OCI-LY7 (cell line): ENCODE results near the gene C10orf90. TPM values are rescaled to one million over a fixed set of nuclear protein-coding genes. Genes with fewer than 3 reads are reported as not detected.

ENCODE experiments used
- BruUV-seq: library from RNA; stranded (reverse); fragments of 400-500 nt; replicated peaks from 2 replicates; lab custom pipeline; 2021; lab: Mats Ljungman, UMichigan
- CTCF ChIA-PET: fragments of 300-600 bp; sonication (Branson Sonifier 250); formaldehyde crosslinking; loops from one replicate; lab custom pipeline; 2022; ENCODE audit warnings: antibody characterized with exemption; ENCODE audit not compliant: unreplicated experiment; lab: Charles Lee
- POLR2A ChIA-PET: fragments of 300-600 bp; sonication (Branson Sonifier 250); formaldehyde crosslinking; loops from one replicate; lab custom pipeline; 2022; ENCODE audit warnings: antibody characterized with exemption; lab: Charles Lee
- DNase-seq: peaks from one replicate; pipeline ENCODE4 v3.0.0-alpha.2; 2015; ENCODE audit warnings: low spot score
- H2AFZ ChIP-seq: fragments of 200-600 bp; sonication (generic), shearing (Covaris generic); 2 replicates; pipeline ENCODE4 v1.6.1; 2014; ENCODE audit warnings: mild to moderate bottlenecking, antibody characterized with exemption, low read length, moderate library complexity
- H3K27ac ChIP-seq: fragments of 200-600 bp; sonication (generic); 2 replicates; pipeline ENCODE4 v1.5.1; 2014; ENCODE audit warnings: mixed run types, low read depth, mild to moderate bottlenecking, moderate library complexity, low read length, inconsistent platforms; ENCODE audit not compliant: poor library complexity, severe bottlenecking
- H3K36me3 ChIP-seq: fragments of 200-600 bp; sonication (generic); 2 replicates; pipeline ENCODE4 v1.6.1; 2014; ENCODE audit warnings: mild to moderate bottlenecking, antibody characterized with exemption, low read length, moderate library complexity, mixed read lengths; ENCODE audit not compliant: insufficient read depth
- H3K4me1 ChIP-seq: fragments of 200-600 bp; sonication (generic); 2 replicates; pipeline ENCODE4 v1.5.1; 2014; ENCODE audit warnings: mild to moderate bottlenecking, low read length; ENCODE audit not compliant: insufficient read depth, poor library complexity, severe bottlenecking
- H3K4me2 ChIP-seq: fragments of 200-600 bp; sonication (generic); 2 replicates; pipeline ENCODE4 v1.6.1; 2014; ENCODE audit warnings: mild to moderate bottlenecking, low read length
- H3K4me3 ChIP-seq: fragments of 200-600 bp; sonication (generic); 2 replicates; pipeline ENCODE4 v1.5.1; 2014; ENCODE audit warnings: mild to moderate bottlenecking, low read depth, low read length; ENCODE audit not compliant: poor library complexity, severe bottlenecking
- H3K79me2 ChIP-seq: fragments of 200-600 bp; sonication (generic); 2 replicates; pipeline ENCODE4 v1.6.1; 2016; ENCODE audit warnings: low read depth, mild to moderate bottlenecking, low read length, moderate library complexity, mixed read lengths; ENCODE audit not compliant: insufficient read depth
- H3K9me2 ChIP-seq: fragments of 200-600 bp; sonication (generic); 2 replicates; pipeline ENCODE4 v1.6.1; 2016; ENCODE audit warnings: mild to moderate bottlenecking, low read length, mixed read lengths; ENCODE audit not compliant: insufficient read depth
- H3K9me3 ChIP-seq: fragments of 200-600 bp; sonication (generic); 2 replicates; pipeline ENCODE4 v1.6.1; 2014; ENCODE audit warnings: mild to moderate bottlenecking, mixed run types, low read length, mixed read lengths
- H4K20me1 ChIP-seq: fragments of 200-600 bp; sonication (generic); 2 replicates; pipeline ENCODE4 v1.6.1; 2014; ENCODE audit warnings: mild to moderate bottlenecking, antibody characterized with exemption, low read length, moderate library complexity, mixed read lengths; ENCODE audit not compliant: insufficient read depth
- EZH2phosphoT487 ChIP-seq: fragments of 200-600 bp; sonication (generic); IDR thresholded peaks from 2 replicates; pipeline ENCODE4 v1.6.1; 2018; ENCODE audit warnings: low read depth, borderline replicate concordance, mild to moderate bottlenecking, mixed run types, antibody characterized with exemption, low read length, moderate library complexity, mixed read lengths
- intact Hi-C: fragments of 100-400 bp; cut with micrococcal nuclease; formaldehyde crosslinking; loops from one replicate; pipeline ENCODE4 v1.10.0; 2022; ENCODE audit not compliant: unreplicated experiment
- total RNA-seq, 2 experiments: library from RNA; depleted of rRNA in 1 of 2; stranded (reverse); fragments of >200 nt in 1 of 2; shearing (Covaris generic) in 1 of 2; gene quantifications; 2 replicates each; pipeline ENCODE4 v1.2.3, GENCODE V29; 2014 to 2022
- TF ChIP-seq, protein P1 (sequence below): fragments of 200-600 bp; sonication (generic); conservative IDR thresholded peaks from 2 replicates; pipeline ENCODE4 v1.5.1; 2014; ENCODE audit warnings: mild to moderate bottlenecking, antibody characterized with exemption, low read length, moderate library complexity, mixed read lengths

Gene C10orf90
- total RNA-seq, 2 experiments from 2014 or later = not detected

DNA sequence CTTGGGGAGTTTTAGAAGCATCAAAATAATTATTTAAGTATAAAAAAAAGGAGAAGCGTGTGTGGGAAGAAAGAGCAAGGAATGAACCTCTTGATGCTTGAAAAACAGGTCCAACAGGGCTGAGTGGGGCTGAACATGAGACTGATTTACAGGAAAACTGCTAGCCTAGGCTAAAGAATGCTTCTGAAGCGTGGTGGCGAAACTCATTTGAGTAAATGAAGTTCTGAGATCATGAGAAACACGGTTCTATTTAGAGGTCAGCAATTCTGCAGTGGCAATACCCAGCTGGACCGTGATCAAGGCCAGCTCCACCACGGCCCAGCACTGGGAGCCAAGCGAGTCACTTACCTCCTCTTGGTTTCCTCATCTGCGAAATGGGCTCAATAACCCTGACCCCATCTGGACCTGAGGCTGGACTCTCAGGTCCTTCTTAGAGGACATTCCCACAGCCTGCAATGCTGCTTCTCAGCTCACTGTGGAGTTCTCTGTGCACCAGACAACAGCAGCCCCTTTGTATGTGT is 142.1 kb downstream of the C10orf90 start:
- CTCF ChIA-PET = no interaction called here
- no peak for DNase-seq
- Histone ChIP-seq H3K9me2 (no peaks in the 10 kb centered on the region), H3K27ac (no peak overlapping the region), H3K4me1 (no peaks in the 10 kb centered on the region), H2AFZ (no peak overlapping the region), H3K79me2 (no peaks in the 10 kb centered on the region), H3K36me3 (no peaks in the 10 kb centered on the region), H3K4me3 (no peak overlapping the region), H3K9me3 (no peaks in the 10 kb centered on the region), H3K4me2 (no peak overlapping the region), H4K20me1 (no peaks in the 10 kb centered on the region)
- POLR2A ChIA-PET = no interaction called here
- intact Hi-C loops = no loop called here
- TF ChIP-seq EZH2phosphoT487 = no peak
- TF ChIP-seq, protein P1, sequence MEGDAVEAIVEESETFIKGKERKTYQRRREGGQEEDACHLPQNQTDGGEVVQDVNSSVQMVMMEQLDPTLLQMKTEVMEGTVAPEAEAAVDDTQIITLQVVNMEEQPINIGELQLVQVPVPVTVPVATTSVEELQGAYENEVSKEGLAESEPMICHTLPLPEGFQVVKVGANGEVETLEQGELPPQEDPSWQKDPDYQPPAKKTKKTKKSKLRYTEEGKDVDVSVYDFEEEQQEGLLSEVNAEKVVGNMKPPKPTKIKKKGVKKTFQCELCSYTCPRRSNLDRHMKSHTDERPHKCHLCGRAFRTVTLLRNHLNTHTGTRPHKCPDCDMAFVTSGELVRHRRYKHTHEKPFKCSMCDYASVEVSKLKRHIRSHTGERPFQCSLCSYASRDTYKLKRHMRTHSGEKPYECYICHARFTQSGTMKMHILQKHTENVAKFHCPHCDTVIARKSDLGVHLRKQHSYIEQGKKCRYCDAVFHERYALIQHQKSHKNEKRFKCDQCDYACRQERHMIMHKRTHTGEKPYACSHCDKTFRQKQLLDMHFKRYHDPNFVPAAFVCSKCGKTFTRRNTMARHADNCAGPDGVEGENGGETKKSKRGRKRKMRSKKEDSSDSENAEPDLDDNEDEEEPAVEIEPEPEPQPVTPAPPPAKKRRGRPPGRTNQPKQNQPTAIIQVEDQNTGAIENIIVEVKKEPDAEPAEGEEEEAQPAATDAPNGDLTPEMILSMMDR = no peak
- BruUV-seq = no TSS peak

DNA sequence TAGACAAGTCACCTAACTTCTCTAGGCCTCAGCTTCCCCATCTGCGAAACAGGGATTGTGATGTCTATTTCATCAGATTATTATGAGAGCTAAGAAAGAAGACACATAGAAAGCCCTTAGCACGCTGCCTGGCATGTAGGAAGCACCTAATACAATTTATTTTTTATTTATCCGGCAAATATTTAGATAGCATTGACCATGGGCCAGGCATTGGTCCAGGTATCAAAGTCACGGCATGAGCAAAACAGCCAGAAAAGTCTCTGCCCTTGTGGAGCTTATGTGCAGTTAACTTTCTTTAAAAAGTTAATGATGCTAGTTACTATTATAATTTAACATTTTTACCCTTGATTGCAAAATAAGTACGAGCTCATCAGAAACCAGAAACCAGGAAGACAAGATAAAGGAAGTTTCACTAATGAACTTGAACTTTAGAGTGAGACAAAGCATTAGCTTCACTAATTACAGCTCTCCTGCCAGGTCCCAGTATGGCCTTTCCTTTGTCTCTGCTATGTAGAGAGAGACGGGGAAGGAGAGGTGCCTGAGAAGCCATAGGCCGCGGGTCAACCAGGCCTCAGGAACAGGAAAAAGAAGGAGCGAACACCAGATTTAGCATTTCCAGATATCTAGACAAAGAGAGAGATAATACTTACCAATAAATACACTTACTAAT is 142.7 kb downstream of the C10orf90 start:
- intact Hi-C loops = no loop called here
- Histone ChIP-seq H3K9me3 (no peaks in the 10 kb centered on the region), H3K4me1 (no peaks in the 10 kb centered on the region), H2AFZ (no peak overlapping the region), H3K79me2 (no peaks in the 10 kb centered on the region), H3K27ac (no peak overlapping the region), H3K36me3 (no peaks in the 10 kb centered on the region), H3K4me3 (no peak overlapping the region), H3K4me2 (no peak overlapping the region), H3K9me2 (no peaks in the 10 kb centered on the region), H4K20me1 (no peaks in the 10 kb centered on the region)
- BruUV-seq = no TSS peak
- TF ChIP-seq, protein P1 = no peak
- TF ChIP-seq EZH2phosphoT487 = no peak
- POLR2A ChIA-PET = no interaction called here
- no peak for DNase-seq
- CTCF ChIA-PET = no interaction called here

DNA sequence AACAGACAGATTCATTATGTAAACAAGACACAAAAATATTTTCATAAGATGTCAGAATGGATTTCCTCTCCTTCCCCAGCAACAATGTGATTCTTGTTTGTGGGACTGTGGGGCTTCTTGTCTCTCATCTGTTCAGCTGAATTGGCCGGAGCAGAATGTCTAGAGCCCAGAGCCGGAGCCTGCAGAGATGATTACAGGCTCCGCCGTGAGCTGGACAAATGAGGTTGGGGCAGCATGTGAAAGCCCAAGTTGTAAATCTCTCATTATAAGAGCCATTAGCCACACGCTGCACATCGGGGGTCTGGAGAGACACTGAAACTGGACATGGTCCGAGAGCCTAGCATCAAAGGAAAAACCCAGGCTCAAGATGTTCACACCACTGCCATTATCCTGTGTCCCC is 145.2 kb downstream of the C10orf90 start:
- Histone ChIP-seq H3K4me2 (no peak overlapping the region), H3K27ac (no peak overlapping the region), H3K36me3 (no peaks in the 10 kb centered on the region), H3K4me3 (no peak overlapping the region), H2AFZ (no peak overlapping the region), H3K4me1 (no peaks in the 10 kb centered on the region), H3K79me2 (no peaks in the 10 kb centered on the region), H3K9me2 (no peaks in the 10 kb centered on the region), H3K9me3 (no peaks in the 10 kb centered on the region), H4K20me1 (no peaks in the 10 kb centered on the region)
- BruUV-seq = no TSS peak
- no peak for TF ChIP-seq EZH2phosphoT487
- TF ChIP-seq, protein P1 = no peak
- CTCF ChIA-PET = no interaction called here
- intact Hi-C loops = no loop called here
- no peak for DNase-seq
- POLR2A ChIA-PET = no interaction called here
